ENCODE data around the gene SF3A2. TPM values are rescaled to one million over a fixed set of nuclear protein-coding genes. Genes with fewer than 3 reads are reported as not detected.

SF3A2 gene
- total RNA-seq, 1 experiment from 2014 or later, result 27.2 TPM

- H3K36me3 ChIP-seq (ENCODE audit: insufficient read depth, low read length), result peaks cover 21% of the 10 kb centered on the region; the same call in 1 of the 2 replicates
Observed at GRCh38 chr19:2237869-2238153, 1.2 kb downstream of the SF3A2 start.

GRCh38 chr19:2239173-2239572 is 2.5 kb downstream of the SF3A2 start:
- H3K27ac ChIP-seq (ENCODE audit: low read length), result no peak overlapping the region
- no peak overlapping the region for H2AFZ ChIP-seq (ENCODE audit: low read length)
- H4K20me1 ChIP-seq (ENCODE audit: insufficient read depth, low read depth, low read length), result peaks cover 53% of the 10 kb centered on the region
- H3K79me2 ChIP-seq (ENCODE audit: low read length), result peaks cover 85% of the 10 kb centered on the region
- 0 out of 2 replicates have a peak overlapping the region, but pooled peaks have one; percentile 99 for H3K4me3 ChIP-seq (ENCODE audit: low read length)
- peaks cover 18% of the 10 kb centered on the region; the same call in 1 of the 2 replicates for H3K36me3 ChIP-seq (ENCODE audit: insufficient read depth, low read length)
- H3K4me2 ChIP-seq (ENCODE audit: low read depth, low read length, poor library complexity, severe bottlenecking), result peak overlapping the region; percentile 100
- peak overlapping the region; percentile 83; the same call in 1 of the 2 replicates for H3K9ac ChIP-seq (ENCODE audit: low read length)
- H3K4me1 ChIP-seq (ENCODE audit: low read length), result peaks cover 37% of the 10 kb centered on the region
- no peaks in the 10 kb centered on the region for H3K9me3 ChIP-seq (ENCODE audit: low read length)
- H3K27me3 ChIP-seq (ENCODE audit: low read length), result no peaks in the 10 kb centered on the region
- no peak for DNase-seq
- no peaks in the 10 kb centered on the region for H3K9me2 ChIP-seq (replicated peaks; ENCODE audit: insufficient read depth, low read length)

More at GRCh38 chr19:2237869-2238153, 1.2 kb downstream of the SF3A2 start:
- Histone ChIP-seq H3K27me3 (ENCODE audit: low read length) (no peaks in the 10 kb centered on the region), H3K4me2 (ENCODE audit: low read depth, low read length, poor library complexity, severe bottlenecking) (peak overlapping the region; percentile 100), H4K20me1 (ENCODE audit: insufficient read depth, low read depth, low read length) (peaks cover 53% of the 10 kb centered on the region), H3K4me3 (ENCODE audit: low read length) (peak overlapping the region; percentile 99), H3K9ac (ENCODE audit: low read length) (peak overlapping the region; percentile 83), H3K27ac (ENCODE audit: low read length) (peak overlapping the region; percentile 41; the same call in 1 of the 2 replicates), H2AFZ (ENCODE audit: low read length) (no peak overlapping the region), H3K4me1 (ENCODE audit: low read length) (peaks cover 40% of the 10 kb centered on the region), H3K9me2 (replicated peaks; ENCODE audit: insufficient read depth, low read length) (no peaks in the 10 kb centered on the region), H3K79me2 (ENCODE audit: low read length) (peaks cover 89% of the 10 kb centered on the region), H3K9me3 (ENCODE audit: low read length) (no peaks in the 10 kb centered on the region)
- no peak for DNase-seq

- no peak for DNase-seq
- H4K20me1 ChIP-seq (ENCODE audit: insufficient read depth, low read depth, low read length), result peaks cover 53% of the 10 kb centered on the region
- no peak overlapping the region for H3K4me3 ChIP-seq (ENCODE audit: low read length)
Observed at GRCh38 chr19:2239771-2240770, 3.4 kb downstream of the SF3A2 start.

GRCh38 chr19:2240881-2241760 is 4.5 kb downstream of the SF3A2 start:
- H3K79me2 ChIP-seq (ENCODE audit: low read length), result peaks cover 67% of the 10 kb centered on the region
- H3K27ac ChIP-seq (ENCODE audit: low read length), result no peak overlapping the region
- H3K4me2 ChIP-seq (ENCODE audit: low read depth, low read length, poor library complexity, severe bottlenecking), result no peak overlapping the region
- no peak overlapping the region for H3K9ac ChIP-seq (ENCODE audit: low read length)
- no peak overlapping the region for H2AFZ ChIP-seq (ENCODE audit: low read length)
- no peaks in the 10 kb centered on the region for H3K9me3 ChIP-seq (ENCODE audit: low read length)
- DNase-seq, result no peak
- no peaks in the 10 kb centered on the region for H3K27me3 ChIP-seq (ENCODE audit: low read length)
- peaks cover 53% of the 10 kb centered on the region for H4K20me1 ChIP-seq (ENCODE audit: insufficient read depth, low read depth, low read length)
- H3K4me3 ChIP-seq (ENCODE audit: low read length), result no peak overlapping the region
- peaks cover 26% of the 10 kb centered on the region for H3K4me1 ChIP-seq (ENCODE audit: low read length)
- H3K9me2 ChIP-seq (replicated peaks; ENCODE audit: insufficient read depth, low read length), result no peaks in the 10 kb centered on the region
- peaks cover 18% of the 10 kb centered on the region; the same call in 1 of the 2 replicates for H3K36me3 ChIP-seq (ENCODE audit: insufficient read depth, low read length)

More at GRCh38 chr19:2239771-2240770, 3.4 kb downstream of the SF3A2 start:
- Histone ChIP-seq H3K9me3 (ENCODE audit: low read length) (no peaks in the 10 kb centered on the region), H3K4me2 (ENCODE audit: low read depth, low read length, poor library complexity, severe bottlenecking) (no peak overlapping the region), H3K27me3 (ENCODE audit: low read length) (no peaks in the 10 kb centered on the region), H3K9me2 (replicated peaks; ENCODE audit: insufficient read depth, low read length) (no peaks in the 10 kb centered on the region), H3K27ac (ENCODE audit: low read length) (no peak overlapping the region), H3K4me1 (ENCODE audit: low read length) (peaks cover 28% of the 10 kb centered on the region), H3K36me3 (ENCODE audit: insufficient read depth, low read length) (peaks cover 18% of the 10 kb centered on the region; the same call in 1 of the 2 replicates), H3K79me2 (ENCODE audit: low read length) (peaks cover 76% of the 10 kb centered on the region), H2AFZ (ENCODE audit: low read length) (no peak overlapping the region), H3K9ac (ENCODE audit: low read length) (no peak overlapping the region)

GRCh38 chr19:2242092-2242537 is 5.5 kb downstream of the SF3A2 start:
- H3K4me2 ChIP-seq (ENCODE audit: low read depth, low read length, poor library complexity, severe bottlenecking), result no peak overlapping the region
- no peak overlapping the region for H2AFZ ChIP-seq (ENCODE audit: low read length)
- H4K20me1 ChIP-seq (ENCODE audit: insufficient read depth, low read depth, low read length), result peaks cover 53% of the 10 kb centered on the region
- H3K27me3 ChIP-seq (ENCODE audit: low read length), result no peaks in the 10 kb centered on the region
- H3K9me2 ChIP-seq (replicated peaks; ENCODE audit: insufficient read depth, low read length), result no peaks in the 10 kb centered on the region
- H3K36me3 ChIP-seq (ENCODE audit: insufficient read depth, low read length), result peaks cover 18% of the 10 kb centered on the region
- no peak overlapping the region for H3K4me3 ChIP-seq (ENCODE audit: low read length)
- H3K27ac ChIP-seq (ENCODE audit: low read length), result no peak overlapping the region
- H3K9ac ChIP-seq (ENCODE audit: low read length), result no peak overlapping the region
- H3K79me2 ChIP-seq (ENCODE audit: low read length), result peaks cover 62% of the 10 kb centered on the region
- no peaks in the 10 kb centered on the region for H3K9me3 ChIP-seq (ENCODE audit: low read length)
- peaks cover 23% of the 10 kb centered on the region for H3K4me1 ChIP-seq (ENCODE audit: low read length)
- no peak for DNase-seq

- Histone ChIP-seq H3K9me3 (ENCODE audit: low read length) (no peaks in the 10 kb centered on the region), H2AFZ (ENCODE audit: low read length) (no peak overlapping the region), H3K9me2 (replicated peaks; ENCODE audit: insufficient read depth, low read length) (no peaks in the 10 kb centered on the region), H4K20me1 (ENCODE audit: insufficient read depth, low read depth, low read length) (peaks cover 49% of the 10 kb centered on the region), H3K27ac (ENCODE audit: low read length) (no peak overlapping the region), H3K27me3 (ENCODE audit: low read length) (no peaks in the 10 kb centered on the region), H3K9ac (ENCODE audit: low read length) (no peak overlapping the region), H3K4me2 (ENCODE audit: low read depth, low read length, poor library complexity, severe bottlenecking) (no peak overlapping the region), H3K4me1 (ENCODE audit: low read length) (peaks cover 18% of the 10 kb centered on the region), H3K4me3 (ENCODE audit: low read length) (no peak overlapping the region), H3K36me3 (ENCODE audit: insufficient read depth, low read length) (peaks cover 15% of the 10 kb centered on the region), H3K79me2 (ENCODE audit: low read length) (peaks cover 55% of the 10 kb centered on the region)
- DNase-seq, result no peak
Observed at GRCh38 chr19:2242816-2243215, 6.2 kb downstream of the SF3A2 start.

DNA sequence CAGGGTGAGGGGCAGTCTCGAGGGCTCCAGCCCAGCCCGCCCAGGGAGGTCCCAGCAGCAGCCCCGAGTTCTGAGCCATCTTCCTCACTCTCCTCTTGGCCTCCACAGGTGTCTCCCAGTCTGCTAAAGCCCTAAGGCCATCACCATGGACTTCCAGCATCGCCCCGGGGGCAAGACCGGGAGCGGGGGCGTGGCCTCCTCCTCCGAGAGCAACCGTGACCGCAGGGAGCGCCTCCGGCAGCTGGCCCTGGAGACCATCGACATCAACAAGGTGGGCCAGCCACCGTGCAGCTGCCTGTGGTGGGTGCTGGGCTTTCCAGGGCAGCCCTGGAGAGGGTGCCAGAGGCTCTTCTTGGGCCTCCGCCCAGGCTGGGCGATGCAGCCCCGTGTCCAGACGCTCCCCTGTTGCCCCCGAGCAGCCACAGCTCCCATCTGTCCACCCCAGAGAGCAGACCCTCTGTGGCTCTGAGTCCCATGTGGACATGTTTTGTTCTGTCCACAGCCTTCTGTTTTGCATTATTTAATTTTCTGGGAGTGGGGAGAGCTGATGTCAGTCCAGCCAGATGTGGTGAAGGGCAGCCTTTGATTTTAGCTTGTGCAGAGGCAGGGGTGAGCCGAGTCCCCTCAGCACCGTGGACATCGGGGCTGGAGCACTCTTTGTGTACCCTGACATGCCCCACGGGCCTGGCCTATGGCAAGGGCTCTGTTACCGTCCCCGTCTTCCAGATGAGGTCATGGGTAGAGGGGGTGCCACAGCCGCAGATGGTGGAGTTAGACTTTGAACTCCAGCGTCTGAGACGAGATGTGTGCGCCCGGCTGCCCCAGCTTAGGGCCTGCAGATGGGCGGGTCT is 6.9 kb downstream of the SF3A2 start:
- Histone ChIP-seq H3K9me3 (ENCODE audit: low read length) (no peaks in the 10 kb centered on the region), H3K9ac (ENCODE audit: low read length) (no peak overlapping the region), H3K79me2 (ENCODE audit: low read length) (peaks cover 48% of the 10 kb centered on the region), H4K20me1 (ENCODE audit: insufficient read depth, low read depth, low read length) (peaks cover 42% of the 10 kb centered on the region), H2AFZ (ENCODE audit: low read length) (no peak overlapping the region), H3K9me2 (replicated peaks; ENCODE audit: insufficient read depth, low read length) (no peaks in the 10 kb centered on the region), H3K27me3 (ENCODE audit: low read length) (no peaks in the 10 kb centered on the region), H3K27ac (ENCODE audit: low read length) (no peak overlapping the region), H3K4me1 (ENCODE audit: low read length) (peaks cover 11% of the 10 kb centered on the region), H3K4me3 (ENCODE audit: low read length) (no peak overlapping the region), H3K4me2 (ENCODE audit: low read depth, low read length, poor library complexity, severe bottlenecking) (no peak overlapping the region), H3K36me3 (ENCODE audit: insufficient read depth, low read length) (peaks cover 8% of the 10 kb centered on the region)
- no peak for DNase-seq

All from Karpas-422 (cell line).